Measurements from ENCODE around the gene SLC43A2.
A peak's percentile ranks its signal among the peaks of the same experiment; 100 is the strongest.

The SLC43A2 gene

GRCh38 chr17:1627982-1628855 is at the start of gene SLC43A2 (continued):
- no peak for TF ChIP-seq PRDM6 (tag by site-specific recombination; IDR thresholded peaks at IDR 0.05)
- TF ChIP-seq ZNF513 (tag by site-specific recombination; IDR thresholded peaks at IDR 0.05): no peak
- TF ChIP-seq BCL11B (tag by site-specific recombination; IDR thresholded peaks at IDR 0.05; ENCODE audit: low read depth): peak; percentile 15; the same call in 1 of the 2 replicates
- no peak for TF ChIP-seq MEIS1 (CRISPR knock-in tag; IDR thresholded peaks at IDR 0.05; ENCODE audit: borderline replicate concordance)
- TF ChIP-seq ZNF311 (tag by site-specific recombination; IDR thresholded peaks at IDR 0.05; ENCODE audit: borderline replicate concordance): no peak
- peak; percentile 41; the same call in 1 of the 2 replicates for TF ChIP-seq ZBTB20 (tag by site-specific recombination; IDR thresholded peaks at IDR 0.05)
- TF ChIP-seq ZNF707 (tag by site-specific recombination; IDR thresholded peaks at IDR 0.05): no peak
- TF ChIP-seq ZBTB7A (tag by site-specific recombination; IDR thresholded peaks at IDR 0.05; ENCODE audit: low read depth): peak; percentile 88
- no peak for TF ChIP-seq ZNF274 (IDR thresholded peaks at IDR 0.05; ENCODE audit: low read length)
- TF ChIP-seq ZNF274 (tag by site-specific recombination; IDR thresholded peaks at IDR 0.05; ENCODE audit: borderline replicate concordance): no peak
- TF ChIP-seq ZSCAN4 (tag by site-specific recombination; IDR thresholded peaks at IDR 0.05): no peak
- TF ChIP-seq ZNF785 (tag by site-specific recombination; IDR thresholded peaks at IDR 0.05): peak; percentile 82; the same call in 1 of the 2 replicates
- TF ChIP-seq, protein P1, sequence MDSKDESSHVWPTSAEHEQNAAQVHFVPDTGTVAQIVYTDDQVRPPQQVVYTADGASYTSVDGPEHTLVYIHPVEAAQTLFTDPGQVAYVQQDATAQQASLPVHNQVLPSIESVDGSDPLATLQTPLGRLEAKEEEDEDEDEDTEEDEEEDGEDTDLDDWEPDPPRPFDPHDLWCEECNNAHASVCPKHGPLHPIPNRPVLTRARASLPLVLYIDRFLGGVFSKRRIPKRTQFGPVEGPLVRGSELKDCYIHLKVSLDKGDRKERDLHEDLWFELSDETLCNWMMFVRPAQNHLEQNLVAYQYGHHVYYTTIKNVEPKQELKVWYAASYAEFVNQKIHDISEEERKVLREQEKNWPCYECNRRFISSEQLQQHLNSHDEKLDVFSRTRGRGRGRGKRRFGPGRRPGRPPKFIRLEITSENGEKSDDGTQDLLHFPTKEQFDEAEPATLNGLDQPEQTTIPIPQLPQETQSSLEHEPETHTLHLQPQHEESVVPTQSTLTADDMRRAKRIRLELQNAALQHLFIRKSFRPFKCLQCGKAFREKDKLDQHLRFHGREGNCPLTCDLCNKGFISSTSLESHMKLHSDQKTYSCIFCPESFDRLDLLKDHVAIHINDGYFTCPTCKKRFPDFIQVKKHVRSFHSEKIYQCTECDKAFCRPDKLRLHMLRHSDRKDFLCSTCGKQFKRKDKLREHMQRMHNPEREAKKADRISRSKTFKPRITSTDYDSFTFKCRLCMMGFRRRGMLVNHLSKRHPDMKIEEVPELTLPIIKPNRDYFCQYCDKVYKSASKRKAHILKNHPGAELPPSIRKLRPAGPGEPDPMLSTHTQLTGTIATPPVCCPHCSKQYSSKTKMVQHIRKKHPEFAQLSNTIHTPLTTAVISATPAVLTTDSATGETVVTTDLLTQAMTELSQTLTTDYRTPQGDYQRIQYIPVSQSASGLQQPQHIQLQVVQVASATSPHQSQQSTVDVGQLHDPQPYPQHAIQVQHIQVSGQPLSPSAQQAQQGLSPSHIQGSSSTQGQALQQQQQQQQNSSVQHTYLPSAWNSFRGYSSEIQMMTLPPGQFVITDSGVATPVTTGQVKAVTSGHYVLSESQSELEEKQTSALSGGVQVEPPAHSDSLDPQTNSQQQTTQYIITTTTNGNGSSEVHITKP (tag by site-specific recombination; IDR thresholded peaks at IDR 0.05): peak; percentile 75
- no peak for TF ChIP-seq ZNF112 (tag by site-specific recombination; IDR thresholded peaks at IDR 0.05)
- TF ChIP-seq, protein P2, sequence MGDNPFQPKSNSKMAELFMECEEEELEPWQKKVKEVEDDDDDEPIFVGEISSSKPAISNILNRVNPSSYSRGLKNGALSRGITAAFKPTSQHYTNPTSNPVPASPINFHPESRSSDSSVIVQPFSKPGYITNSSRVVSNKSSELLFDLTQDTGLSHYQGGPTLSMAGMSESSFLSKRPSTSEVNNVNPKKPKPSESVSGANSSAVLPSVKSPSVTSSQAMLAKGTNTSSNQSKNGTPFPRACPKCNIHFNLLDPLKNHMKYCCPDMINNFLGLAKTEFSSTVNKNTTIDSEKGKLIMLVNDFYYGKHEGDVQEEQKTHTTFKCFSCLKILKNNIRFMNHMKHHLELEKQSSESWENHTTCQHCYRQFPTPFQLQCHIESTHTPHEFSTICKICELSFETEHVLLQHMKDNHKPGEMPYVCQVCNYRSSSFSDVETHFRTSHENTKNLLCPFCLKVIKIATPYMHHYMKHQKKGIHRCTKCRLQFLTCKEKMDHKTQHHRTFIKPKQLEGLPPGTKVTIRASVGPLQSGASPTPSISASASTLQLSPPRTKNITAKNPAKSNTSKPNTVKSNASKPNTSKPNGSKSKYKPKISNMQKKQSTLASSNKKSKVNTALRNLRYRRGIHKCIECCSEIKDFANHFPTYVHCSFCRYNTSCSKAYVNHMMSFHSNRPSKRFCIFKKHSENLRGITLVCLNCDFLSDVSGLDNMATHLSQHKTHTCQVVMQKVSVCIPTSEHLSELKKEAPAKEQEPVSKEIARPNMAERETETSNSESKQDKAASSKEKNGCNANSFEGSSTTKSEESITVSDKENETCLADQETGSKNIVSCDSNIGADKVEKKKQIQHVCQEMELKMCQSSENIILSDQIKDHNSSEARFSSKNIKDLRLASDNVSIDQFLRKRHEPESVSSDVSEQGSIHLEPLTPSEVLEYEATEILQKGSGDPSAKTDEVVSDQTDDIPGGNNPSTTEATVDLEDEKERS (tag by site-specific recombination; IDR thresholded peaks at IDR 0.05): no peak
- TF ChIP-seq ZNF558 (tag by site-specific recombination; IDR thresholded peaks at IDR 0.05): no peak
- TF ChIP-seq ZNF830 (tag by site-specific recombination; IDR thresholded peaks at IDR 0.05; ENCODE audit: low read depth): no peak
- TF ChIP-seq ZNF561 (tag by site-specific recombination; IDR thresholded peaks at IDR 0.05; ENCODE audit: borderline replicate concordance): no peak
- TF ChIP-seq ZNF366 (tag by site-specific recombination; conservative IDR thresholded peaks at IDR 0.05): peak; percentile 93
- TF ChIP-seq GLI2 (tag by site-specific recombination; IDR thresholded peaks at IDR 0.05; ENCODE audit: borderline replicate concordance, low read depth): no peak
- TF ChIP-seq ZFP37 (tag by site-specific recombination; IDR thresholded peaks at IDR 0.05): peak; percentile 83; the same call in 1 of the 2 replicates
- TF ChIP-seq FEZF1 (tag by site-specific recombination; IDR thresholded peaks at IDR 0.05): peak; percentile 23; the same call in 1 of the 2 replicates
- no peak for TF ChIP-seq OSR2 (tag by site-specific recombination; IDR thresholded peaks at IDR 0.05)
- TF ChIP-seq ZNF585B (tag by site-specific recombination; IDR thresholded peaks at IDR 0.05): no peak; the same call in 1 of the 2 replicates
- TF ChIP-seq ZEB2 (tag by site-specific recombination; IDR thresholded peaks at IDR 0.05): peak; percentile 97
- no peak for TF ChIP-seq ZNF549 (tag by site-specific recombination; IDR thresholded peaks at IDR 0.05)
- no peak; the same call in 1 of the 2 replicates for TF ChIP-seq ZXDB (tag by site-specific recombination; IDR thresholded peaks at IDR 0.05)
- TF ChIP-seq ZNF658 (tag by site-specific recombination; IDR thresholded peaks at IDR 0.05): no peak
- TF ChIP-seq ZFHX2 (tag by site-specific recombination; conservative IDR thresholded peaks at IDR 0.05): peak; percentile 94
